Activated naive CD4-positive, alpha-beta T cell treated with anti-CD3 and anti-CD28 coated beads, Interleukin-2, amount 10 ng/mL, durations not matched to agents 7 days and 5 days (primary cell): ENCODE measurements around the gene PCDHA12.
"Not testable (repeated sequence)": the region's sequence is repeated elsewhere in the genome, so short reads cannot be mapped to it uniquely, and the experiment has no call there.

ENCODE experiments used
- CTCF ChIA-PET: fragments of 350-600 bp; sonication (Branson Sonifier 250); formaldehyde crosslinking; loops from one replicate; lab custom pipeline; 2021; ENCODE audit warnings: antibody characterized with exemption; lab: Charles Lee
- DNase-seq: peaks from one replicate; pipeline ENCODE4 v3.0.0-alpha.2; 2020
- H3K27ac Mint-ChIP-seq: one replicate; pipeline ENCODE4 v1.8.0; 2021; ENCODE audit warnings: mild to moderate bottlenecking, moderate library complexity, mixed read lengths
- H3K27me3 Mint-ChIP-seq: one replicate; pipeline ENCODE4 v1.8.0; 2021; ENCODE audit warnings: mild to moderate bottlenecking, mixed read lengths
- H3K36me3 Mint-ChIP-seq: one replicate; pipeline ENCODE4 v1.8.0; 2021; ENCODE audit warnings: mixed read lengths
- H3K4me1 Mint-ChIP-seq: one replicate; pipeline ENCODE4 v1.8.0; 2021; ENCODE audit warnings: mixed read lengths
- H3K4me3 Mint-ChIP-seq: one replicate; pipeline ENCODE4 v1.8.0; 2021; ENCODE audit warnings: mild to moderate bottlenecking, moderate library complexity, mixed read lengths
- H3K9me3 Mint-ChIP-seq: one replicate; pipeline ENCODE4 v1.8.0; 2021; ENCODE audit warnings: mixed read lengths

Gene PCDHA12

GRCh38 chr5:140875085-140876065 is at the start of gene PCDHA12:
Gene PCDHA12 (plus strand): TSS chr5:140875308. CDS start chr5:140875473, 165 bp downstream.
- CTCF ChIA-PET: no interaction called here
- peak within 1 kb of the TSS; percentile 58 for H3K27ac Mint-ChIP-seq
- no peak for DNase-seq
- H3K9me3 Mint-ChIP-seq: peaks cover 14% of the 10 kb centered on the region
- peaks cover 14% of the 10 kb centered on the region for H3K27me3 Mint-ChIP-seq
- no peaks in the 10 kb centered on the region for H3K4me1 Mint-ChIP-seq
- no peaks in the 10 kb centered on the region for H3K36me3 Mint-ChIP-seq
- H3K4me3 Mint-ChIP-seq: no peak within 1 kb of the TSS

DNA sequence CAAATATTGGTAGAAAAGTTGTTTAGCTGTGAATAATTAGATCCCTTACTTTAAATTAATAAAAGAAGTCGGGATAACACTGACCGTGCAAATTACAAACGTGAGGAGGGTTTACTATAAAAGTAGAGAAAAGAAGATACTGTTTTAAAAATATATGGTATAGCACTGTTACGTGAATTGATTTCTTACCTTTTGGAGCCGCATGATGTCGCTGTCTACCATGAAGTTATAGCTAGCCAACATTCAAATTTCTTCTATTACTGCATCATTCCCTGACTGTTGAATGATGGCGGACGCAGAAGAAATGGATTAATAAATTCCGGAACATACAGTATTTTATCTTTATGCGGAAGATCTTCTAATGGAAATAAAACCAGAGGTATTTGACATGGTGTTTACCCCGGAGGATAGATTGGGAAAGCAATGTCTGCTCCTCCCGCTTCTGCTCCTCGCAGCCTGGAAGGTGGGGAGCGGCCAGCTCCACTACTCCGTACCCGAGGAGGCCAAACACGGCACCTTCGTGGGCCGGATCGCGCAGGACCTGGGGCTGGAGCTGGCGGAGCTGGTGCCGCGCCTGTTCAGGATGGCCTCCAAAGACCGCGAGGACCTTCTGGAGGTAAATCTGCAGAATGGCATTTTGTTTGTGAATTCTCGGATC is 47.3 kb upstream of the PCDHA12 start, which contains the start of gene PCDHA6:
Gene PCDHA6 (plus strand): TSS at position 257 of the 658 bp plus-strand sequence. CDS start 132 bp downstream, at position 389.
- DNase-seq: no peak
- CTCF ChIA-PET: interaction anchor here (1.1 kb wide), 1 partner anchor 29 kb away, joined by 3 read pairs; no protein-coding TSS in a partner anchor
- Mint-ChIP-seq H3K27ac (peak within 1 kb of the TSS; percentile 58), H3K9me3 (peaks cover 21% of the 10 kb centered on the region), H3K36me3 (peaks cover 4% of the 10 kb centered on the region), H3K4me3 (no peak within 1 kb of the TSS), H3K27me3 (peaks cover 13% of the 10 kb centered on the region), H3K4me1 (no peaks in the 10 kb centered on the region)

- H3K27ac Mint-ChIP-seq: peak overlapping the region; percentile 58
- CTCF ChIA-PET: interaction anchor here (1.1 kb wide), 1 partner anchor 30 kb away, joined by 3 read pairs; no protein-coding TSS in a partner anchor
- peaks cover 13% of the 10 kb centered on the region for H3K27me3 Mint-ChIP-seq
- H3K4me1 Mint-ChIP-seq: no peaks in the 10 kb centered on the region
- peaks cover 22% of the 10 kb centered on the region for H3K9me3 Mint-ChIP-seq
- H3K36me3 Mint-ChIP-seq: peaks cover 4% of the 10 kb centered on the region
- DNase-seq: no peak
- no peak overlapping the region for H3K4me3 Mint-ChIP-seq
These were observed 46.8 kb upstream of the PCDHA12 start for GRCh38 chr5:140828362-140828737.

DNA sequence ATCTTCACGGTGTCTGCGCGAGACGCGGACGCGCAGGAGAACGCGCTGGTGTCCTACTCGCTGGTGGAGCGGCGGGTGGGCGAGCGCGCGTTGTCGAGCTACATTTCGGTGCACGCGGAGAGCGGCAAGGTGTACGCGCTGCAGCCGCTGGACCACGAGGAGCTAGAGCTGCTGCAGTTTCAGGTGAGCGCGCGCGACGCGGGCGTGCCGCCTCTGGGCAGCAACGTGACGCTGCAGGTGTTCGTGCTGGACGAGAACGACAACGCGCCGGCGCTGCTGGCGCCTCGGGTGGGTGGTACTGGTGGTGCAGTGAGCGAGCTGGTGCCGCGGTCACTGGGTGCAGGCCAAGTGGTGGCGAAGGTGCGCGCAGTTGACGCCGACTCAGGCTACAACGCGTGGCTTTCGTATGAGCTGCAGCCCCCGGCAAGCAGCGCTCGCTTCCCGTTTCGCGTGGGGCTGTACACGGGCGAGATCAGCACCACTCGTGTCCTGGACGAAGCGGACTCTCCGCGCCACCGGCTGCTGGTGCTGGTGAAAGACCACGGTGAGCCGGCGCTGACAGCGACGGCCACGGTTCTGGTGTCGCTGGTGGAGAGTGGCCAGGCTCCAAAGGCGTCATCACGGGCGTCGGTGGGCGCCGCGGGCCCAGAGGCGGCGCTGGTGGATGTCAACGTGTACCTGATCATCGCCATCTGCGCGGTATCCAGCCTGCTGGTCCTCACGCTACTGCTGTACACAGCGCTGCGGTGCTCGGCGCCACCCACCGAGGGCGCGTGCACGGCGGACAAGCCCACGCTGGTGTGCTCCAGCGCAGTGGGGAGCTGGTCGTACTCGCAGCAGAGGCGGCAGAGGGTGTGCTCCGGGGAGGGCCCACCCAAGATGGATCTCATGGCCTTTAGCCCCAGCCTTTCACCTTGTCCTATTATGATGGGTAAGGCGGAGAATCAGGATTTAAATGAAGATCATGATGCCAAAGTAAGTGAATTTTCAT is 45.3 kb upstream of the PCDHA12 start:
- Mint-ChIP-seq H3K27me3 (peaks cover 18% of the 10 kb centered on the region), H3K9me3 (peaks cover 28% of the 10 kb centered on the region)
- H3K4me1 Mint-ChIP-seq, H3K36me3 Mint-ChIP-seq, H3K4me3 Mint-ChIP-seq, H3K27ac Mint-ChIP-seq, CTCF ChIA-PET, DNase-seq: not testable (repeated sequence)

- H3K27ac Mint-ChIP-seq: peak within 1 kb of the TSS; percentile 24
These were observed 41.1 kb upstream of the PCDHA12 start, which contains the start of gene PCDHA7 for GRCh38 chr5:140833993-140834392. Gene PCDHA7 (plus strand): TSS chr5:140834269. CDS start chr5:140834384, 115 bp downstream.

DNA sequence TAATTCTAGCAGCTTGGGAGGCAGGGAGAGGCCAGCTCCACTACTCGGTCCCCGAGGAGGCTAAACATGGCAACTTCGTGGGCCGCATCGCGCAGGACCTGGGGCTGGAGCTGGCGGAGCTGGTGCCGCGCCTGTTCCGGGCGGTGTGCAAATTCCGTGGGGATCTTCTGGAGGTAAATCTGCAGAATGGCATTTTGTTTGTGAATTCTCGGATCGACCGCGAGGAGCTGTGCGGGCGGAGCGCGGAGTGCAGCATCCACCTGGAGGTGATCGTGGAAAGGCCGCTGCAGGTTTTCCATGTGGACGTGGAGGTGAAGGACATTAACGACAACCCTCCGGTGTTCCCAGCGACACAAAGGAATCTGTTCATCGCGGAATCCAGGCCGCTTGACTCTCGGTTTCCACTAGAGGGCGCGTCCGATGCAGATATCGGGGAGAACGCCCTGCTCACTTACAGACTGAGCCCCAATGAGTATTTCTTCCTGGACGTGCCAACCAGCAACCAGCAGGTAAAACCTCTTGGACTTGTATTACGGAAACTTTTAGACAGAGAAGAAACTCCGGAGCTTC is 40.6 kb upstream of the PCDHA12 start:
- CTCF ChIA-PET, H3K4me1 Mint-ChIP-seq, DNase-seq, H3K36me3 Mint-ChIP-seq, H3K4me3 Mint-ChIP-seq: not testable (repeated sequence)
- Mint-ChIP-seq H3K9me3 (peaks cover 20% of the 10 kb centered on the region), H3K27ac (peak overlapping the region; percentile 24), H3K27me3 (peaks cover 11% of the 10 kb centered on the region)

More at GRCh38 chr5:140833993-140834392, 41.1 kb upstream of the PCDHA12 start, which contains the start of gene PCDHA7:
- Mint-ChIP-seq H3K36me3 (no peaks in the 10 kb centered on the region), H3K9me3 (peaks cover 21% of the 10 kb centered on the region), H3K4me3 (no peak within 1 kb of the TSS), H3K27me3 (peaks cover 14% of the 10 kb centered on the region), H3K4me1 (no peaks in the 10 kb centered on the region)
- CTCF ChIA-PET: no interaction called here
- no peak for DNase-seq

DNA sequence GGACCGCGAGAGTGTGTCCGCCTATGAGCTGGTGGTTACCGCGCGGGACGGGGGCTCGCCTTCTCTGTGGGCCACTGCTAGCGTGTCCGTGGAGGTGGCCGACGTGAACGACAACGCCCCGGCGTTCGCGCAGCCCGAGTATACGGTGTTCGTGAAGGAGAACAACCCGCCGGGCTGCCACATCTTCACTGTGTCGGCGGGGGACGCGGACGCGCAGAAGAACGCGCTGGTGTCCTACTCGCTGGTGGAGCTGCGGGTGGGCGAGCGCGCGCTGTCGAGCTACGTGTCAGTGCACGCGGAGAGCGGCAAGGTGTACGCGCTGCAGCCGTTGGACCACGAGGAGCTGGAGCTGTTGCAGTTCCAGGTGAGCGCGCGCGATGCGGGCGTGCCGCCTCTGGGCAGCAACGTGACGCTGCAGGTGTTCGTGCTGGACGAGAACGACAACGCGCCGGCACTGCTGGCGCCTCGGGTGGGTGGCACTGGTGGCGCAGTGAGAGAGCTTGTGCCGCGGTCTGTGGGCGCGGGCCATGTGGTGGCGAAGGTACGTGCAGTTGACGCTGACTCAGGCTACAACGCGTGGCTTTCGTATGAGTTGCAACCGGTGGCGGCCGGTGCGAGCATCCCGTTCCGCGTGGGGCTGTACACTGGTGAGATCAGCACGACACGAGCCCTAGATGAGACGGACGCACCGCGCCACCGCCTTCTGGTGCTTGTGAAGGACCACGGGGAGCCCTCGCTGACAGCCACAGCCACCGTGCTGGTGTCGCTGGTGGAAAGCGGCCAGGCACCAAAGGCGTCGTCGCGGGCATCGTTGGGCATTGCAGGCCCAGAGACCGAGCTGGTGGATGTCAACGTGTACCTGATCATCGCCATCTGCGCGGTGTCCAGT is 39.2 kb upstream of the PCDHA12 start:
- Mint-ChIP-seq H3K27ac (peak overlapping the region; percentile 33), H3K36me3 (no peaks in the 10 kb centered on the region), H3K4me1 (no peaks in the 10 kb centered on the region), H3K9me3 (peaks cover 26% of the 10 kb centered on the region), H3K4me3 (no peak overlapping the region), H3K27me3 (peaks cover 10% of the 10 kb centered on the region)
- CTCF ChIA-PET: no interaction called here
- no peak for DNase-seq

GRCh38 chr5:140840978-140841962 is 33.8 kb upstream of the PCDHA12 start, which contains the start of gene PCDHA8:
Gene PCDHA8 (plus strand): TSS chr5:140841187. CDS start chr5:140841322, 135 bp downstream.
- Mint-ChIP-seq H3K4me1 (no peaks in the 10 kb centered on the region), H3K9me3 (peaks cover 21% of the 10 kb centered on the region), H3K27ac (peak within 1 kb of the TSS; percentile 42), H3K27me3 (peaks cover 4% of the 10 kb centered on the region), H3K36me3 (no peaks in the 10 kb centered on the region), H3K4me3 (no peak within 1 kb of the TSS)
- CTCF ChIA-PET: interaction anchor here (0.5 to 1.5 kb wide), 5 partner anchors 18 to 557 kb away, joined by 3 read pairs; no protein-coding TSS in a partner anchor
- no peak for DNase-seq

GRCh38 chr5:140842798-140843733 is 32.0 kb upstream of the PCDHA12 start:
- H3K27me3 Mint-ChIP-seq: peaks cover 4% of the 10 kb centered on the region
- CTCF ChIA-PET: no interaction called here
- H3K4me1 Mint-ChIP-seq: no peaks in the 10 kb centered on the region
- H3K9me3 Mint-ChIP-seq: peaks cover 27% of the 10 kb centered on the region
- DNase-seq: no peak
- H3K4me3 Mint-ChIP-seq: no peak overlapping the region
- H3K27ac Mint-ChIP-seq: no peak overlapping the region
- H3K36me3 Mint-ChIP-seq: no peaks in the 10 kb centered on the region

- H3K27ac Mint-ChIP-seq, DNase-seq, H3K4me1 Mint-ChIP-seq, H3K36me3 Mint-ChIP-seq, CTCF ChIA-PET, H3K4me3 Mint-ChIP-seq, H3K27me3 Mint-ChIP-seq: not testable (repeated sequence)
- peaks cover 15% of the 10 kb centered on the region for H3K9me3 Mint-ChIP-seq
These were observed 26.7 kb upstream of the PCDHA12 start, which contains the start of gene PCDHA9 for GRCh38 chr5:140848139-140849102. Gene PCDHA9 (plus strand): TSS chr5:140848382. CDS start chr5:140848496, 114 bp downstream.
